Epithelial cell of proximal tubule (primary cell): ENCODE data around the gene BRD1. TPM values are rescaled to one million over a fixed set of nuclear protein-coding genes. Genes with fewer than 3 reads are reported as not detected.

Experiments used
- DNase-seq: peaks from one replicate; pipeline ENCODE4 v3.0.0-alpha.2; 2011; ENCODE audit warnings: low read depth
- H3K4me3 ChIP-seq: 2 replicates; pipeline ENCODE4 v1.5.1; 2011; ENCODE audit warnings: low read depth, mild to moderate bottlenecking, low read length
- CTCF ChIP-seq: conservative IDR thresholded peaks from 2 replicates; pipeline ENCODE4 v1.5.1; 2012; ENCODE audit warnings: low read depth, mild to moderate bottlenecking, low read length
- total RNA-seq: library from RNA; depleted of rRNA; stranded (reverse); fragments of >200 nt; gene quantifications from 2 replicates; pipeline ENCODE4 v1.2.3, GENCODE V29; 2015

Gene BRD1
- total RNA-seq, 1 donor from 2014 or later: 41.8 TPM

- H3K4me3 ChIP-seq: no peak overlapping the region
- no peak for TF ChIP-seq CTCF
- DNase-seq: no peak
These were observed 12.8 kb downstream of the BRD1 start for GRCh38 chr22:49814856-49815255.

GRCh38 chr22:49814164-49814686 lies 13.4 kb downstream of the BRD1 start:
- no peak for TF ChIP-seq CTCF
- H3K4me3 ChIP-seq: no peak overlapping the region
- no peak for DNase-seq

GRCh38 chr22:49812838-49813237 lies 14.8 kb downstream of the BRD1 start:
- no peak for DNase-seq
- H3K4me3 ChIP-seq: no peak overlapping the region

GRCh38 chr22:49811020-49811791 lies 16.5 kb downstream of the BRD1 start:
- no peak for DNase-seq
- no peak for TF ChIP-seq CTCF
- no peak overlapping the region for H3K4me3 ChIP-seq

More at GRCh38 chr22:49812838-49813237, 14.8 kb downstream of the BRD1 start:
- TF ChIP-seq CTCF: no peak

GRCh38 chr22:49810363-49811019 lies 17.2 kb downstream of the BRD1 start:
- no peak overlapping the region for H3K4me3 ChIP-seq
- no peak for TF ChIP-seq CTCF
- no peak for DNase-seq

- DNase-seq: no peak
- TF ChIP-seq CTCF: no peak
These were observed 19.6 kb downstream of the BRD1 start for GRCh38 chr22:49807780-49808708.

More at GRCh38 chr22:49807780-49808708, 19.6 kb downstream of the BRD1 start:
- H3K4me3 ChIP-seq: no peak overlapping the region
